ENCODE measurements around the gene VPS26C. TPM values are rescaled to one million over a fixed set of nuclear protein-coding genes. Genes with fewer than 3 reads are reported as not detected.
A peak's percentile ranks its signal among the peaks of the same experiment; 100 is the strongest.

Gene VPS26C
- total and polyA plus RNA-seq, 9 of the 15 experiments (the other 6 are each of a cell fraction or from before 2014, with no cell fraction given): 32.8 to 48.7 (median 42.1) TPM

DNA sequence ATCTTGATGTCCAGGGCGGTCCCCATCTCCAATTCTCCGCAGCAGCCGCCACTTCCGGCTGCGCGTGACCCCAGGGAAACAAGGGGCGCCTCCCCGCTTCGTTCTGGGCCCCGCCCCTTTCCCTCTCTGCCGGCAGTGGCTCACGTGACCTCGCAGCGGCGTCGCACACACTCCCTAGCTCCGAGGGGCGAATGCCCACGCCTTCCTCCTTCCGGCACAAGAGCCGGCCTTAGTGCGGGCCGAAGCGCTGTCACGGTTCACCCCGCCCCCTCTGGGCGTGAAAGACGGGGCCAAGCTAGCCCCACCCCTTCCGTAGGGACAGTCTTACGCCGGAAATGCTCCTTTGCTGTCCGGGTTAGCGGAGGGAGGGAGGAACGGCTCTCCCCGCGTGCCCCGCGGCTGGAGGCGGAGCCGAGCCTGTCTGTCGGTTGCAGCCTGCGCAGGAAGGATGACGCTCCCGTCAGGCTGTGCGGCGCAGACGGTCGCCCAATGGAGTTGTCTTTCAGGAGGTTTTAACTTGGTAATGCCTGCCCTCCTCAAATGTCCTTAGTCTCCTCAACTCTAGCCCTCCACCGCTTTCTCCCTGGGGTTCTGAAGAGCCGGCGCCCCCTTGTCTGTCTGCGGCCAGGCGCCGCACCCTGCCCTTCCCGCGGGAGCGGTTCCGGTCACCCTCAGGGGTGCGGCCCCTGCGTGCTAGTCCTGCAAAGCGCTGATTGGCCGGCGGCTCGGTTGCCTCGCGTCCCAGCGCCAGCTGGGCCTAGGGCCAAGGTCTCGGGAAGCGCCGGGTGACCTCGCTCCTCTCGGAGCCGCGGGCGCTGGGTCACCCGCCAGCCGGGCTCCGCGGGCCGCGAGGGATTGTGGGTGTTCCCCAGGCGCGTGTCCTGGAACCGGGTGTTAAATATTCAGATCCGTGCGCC lies at the start of gene VPS26C (continued):
- TF ChIP-seq ZNF511 (CRISPR knock-in tag; IDR thresholded peaks at IDR 0.05) (peak; percentile 89; the same call in 1 of the 2 replicates), BRD4 (IDR thresholded peaks at IDR 0.05) (peak; percentile 60; the same call in 1 of the 2 replicates), FOXP4 (CRISPR knock-in tag; IDR thresholded peaks at IDR 0.05; ENCODE audit: borderline replicate concordance) (0 out of 2 replicates have a peak, but pooled peaks have one; percentile 13), USF2 (CRISPR knock-in tag; IDR thresholded peaks at IDR 0.05) (peak; percentile 99), TAF9B (IDR thresholded peaks at IDR 0.05; ENCODE audit: partially characterized antibody) (peak; percentile 69), CHD2 (IDR thresholded peaks at IDR 0.05; ENCODE audit: low read depth, low read length) (peak; percentile 45), SIX5 (IDR thresholded peaks at IDR 0.05; ENCODE audit: borderline replicate concordance in 1 of 2, insufficient read depth in 1 of 2, low read depth in 1 of 2, low read length in 2 of 2) (peak in 1 of 2 experiments; percentile 24; a peak in 2 of 4 replicates), ARNT (IDR thresholded peaks at IDR 0.05) (peak in 1 of 2 experiments; percentile 73; a peak in 1 of 4 replicates), MXI1 (IDR thresholded peaks at IDR 0.05; ENCODE audit: low read depth, low read length) (peak; percentile 66), STAT5A (IDR thresholded peaks at IDR 0.05; ENCODE audit: borderline replicate concordance, low read length) (peak; percentile 26; the same call in 1 of the 2 replicates), ZKSCAN8 (CRISPR knock-in tag; IDR thresholded peaks at IDR 0.05) (no peak), GMEB1 (CRISPR knock-in tag; IDR thresholded peaks at IDR 0.05) (peak; percentile 86), SUPT5H (IDR thresholded peaks at IDR 0.05) (peak; percentile 98), RB1 (IDR thresholded peaks at IDR 0.05; ENCODE audit: low read depth) (peak; percentile 39; the same call in 1 of the 2 replicates), PHF20 (IDR thresholded peaks at IDR 0.05; ENCODE audit: partially characterized antibody) (peak; percentile 58)
- TF ChIP-seq, protein P1, sequence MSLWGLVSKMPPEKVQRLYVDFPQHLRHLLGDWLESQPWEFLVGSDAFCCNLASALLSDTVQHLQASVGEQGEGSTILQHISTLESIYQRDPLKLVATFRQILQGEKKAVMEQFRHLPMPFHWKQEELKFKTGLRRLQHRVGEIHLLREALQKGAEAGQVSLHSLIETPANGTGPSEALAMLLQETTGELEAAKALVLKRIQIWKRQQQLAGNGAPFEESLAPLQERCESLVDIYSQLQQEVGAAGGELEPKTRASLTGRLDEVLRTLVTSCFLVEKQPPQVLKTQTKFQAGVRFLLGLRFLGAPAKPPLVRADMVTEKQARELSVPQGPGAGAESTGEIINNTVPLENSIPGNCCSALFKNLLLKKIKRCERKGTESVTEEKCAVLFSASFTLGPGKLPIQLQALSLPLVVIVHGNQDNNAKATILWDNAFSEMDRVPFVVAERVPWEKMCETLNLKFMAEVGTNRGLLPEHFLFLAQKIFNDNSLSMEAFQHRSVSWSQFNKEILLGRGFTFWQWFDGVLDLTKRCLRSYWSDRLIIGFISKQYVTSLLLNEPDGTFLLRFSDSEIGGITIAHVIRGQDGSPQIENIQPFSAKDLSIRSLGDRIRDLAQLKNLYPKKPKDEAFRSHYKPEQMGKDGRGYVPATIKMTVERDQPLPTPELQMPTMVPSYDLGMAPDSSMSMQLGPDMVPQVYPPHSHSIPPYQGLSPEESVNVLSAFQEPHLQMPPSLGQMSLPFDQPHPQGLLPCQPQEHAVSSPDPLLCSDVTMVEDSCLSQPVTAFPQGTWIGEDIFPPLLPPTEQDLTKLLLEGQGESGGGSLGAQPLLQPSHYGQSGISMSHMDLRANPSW (CRISPR knock-in tag; IDR thresholded peaks at IDR 0.05): 0 out of 2 replicates have a peak, but pooled peaks have one; percentile 64
- TF ChIP-seq, protein P2, sequence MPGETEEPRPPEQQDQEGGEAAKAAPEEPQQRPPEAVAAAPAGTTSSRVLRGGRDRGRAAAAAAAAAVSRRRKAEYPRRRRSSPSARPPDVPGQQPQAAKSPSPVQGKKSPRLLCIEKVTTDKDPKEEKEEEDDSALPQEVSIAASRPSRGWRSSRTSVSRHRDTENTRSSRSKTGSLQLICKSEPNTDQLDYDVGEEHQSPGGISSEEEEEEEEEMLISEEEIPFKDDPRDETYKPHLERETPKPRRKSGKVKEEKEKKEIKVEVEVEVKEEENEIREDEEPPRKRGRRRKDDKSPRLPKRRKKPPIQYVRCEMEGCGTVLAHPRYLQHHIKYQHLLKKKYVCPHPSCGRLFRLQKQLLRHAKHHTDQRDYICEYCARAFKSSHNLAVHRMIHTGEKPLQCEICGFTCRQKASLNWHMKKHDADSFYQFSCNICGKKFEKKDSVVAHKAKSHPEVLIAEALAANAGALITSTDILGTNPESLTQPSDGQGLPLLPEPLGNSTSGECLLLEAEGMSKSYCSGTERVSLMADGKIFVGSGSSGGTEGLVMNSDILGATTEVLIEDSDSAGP (CRISPR knock-in tag; IDR thresholded peaks at IDR 0.05): no peak

Measured in K562 (cell line).